NCI-H1436 treated with DMSO at 0.1 percent for 48 hours (cell line): ENCODE data around the gene TUBGCP2.
"Not testable (repeated sequence)": the region's sequence is repeated elsewhere in the genome, so short reads cannot be mapped to it uniquely, and the experiment has no call there.

Experiments
- DNase-seq: peaks from one replicate; lab custom pipeline; 2025; lab: John Stamatoyannopoulos, UW

TUBGCP2 gene

GRCh38 chr10:133277993-133278576 is 30.6 kb downstream of the TUBGCP2 start:
- no peak for DNase-seq

GRCh38 chr10:133277277-133277992 is 31.2 kb downstream of the TUBGCP2 start:
- DNase-seq: no peak

GRCh38 chr10:133276435-133277201 is 32.1 kb downstream of the TUBGCP2 start, which contains the start of gene ADAM8:
ADAM8 (minus strand) TSS chr10:133276868; CDS start chr10:133276817, 51 bp downstream.
- no peak for DNase-seq

- no peak for DNase-seq
Observed at GRCh38 chr10:133276100-133276434, 32.6 kb downstream of the TUBGCP2 start.

DNA sequence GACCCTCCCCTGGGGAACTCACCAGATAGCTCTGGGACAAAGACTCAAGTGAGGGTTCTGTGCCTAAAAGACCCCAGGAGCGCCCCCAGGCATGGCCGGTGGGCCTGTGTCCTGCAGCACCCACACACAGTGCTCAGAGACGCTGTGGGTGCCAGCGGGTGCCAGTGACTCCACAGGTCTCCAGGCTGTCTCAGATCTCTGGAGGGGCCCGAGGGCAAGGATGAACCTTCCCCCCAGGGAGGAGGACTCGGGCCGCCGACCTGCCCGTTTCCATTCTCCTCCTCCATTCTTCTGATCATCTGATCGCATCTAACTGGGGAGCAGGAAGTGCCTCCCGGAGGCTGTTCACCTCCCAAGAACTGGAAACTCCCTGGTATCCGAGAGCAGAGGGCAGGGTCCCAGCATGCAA is 33.0 kb downstream of the TUBGCP2 start:
- no peak for DNase-seq

GRCh38 chr10:133274751-133275683 is 33.7 kb downstream of the TUBGCP2 start:
- no peak for DNase-seq

GRCh38 chr10:133273534-133274143 is 35.0 kb downstream of the TUBGCP2 start:
- no peak for DNase-seq

DNA sequence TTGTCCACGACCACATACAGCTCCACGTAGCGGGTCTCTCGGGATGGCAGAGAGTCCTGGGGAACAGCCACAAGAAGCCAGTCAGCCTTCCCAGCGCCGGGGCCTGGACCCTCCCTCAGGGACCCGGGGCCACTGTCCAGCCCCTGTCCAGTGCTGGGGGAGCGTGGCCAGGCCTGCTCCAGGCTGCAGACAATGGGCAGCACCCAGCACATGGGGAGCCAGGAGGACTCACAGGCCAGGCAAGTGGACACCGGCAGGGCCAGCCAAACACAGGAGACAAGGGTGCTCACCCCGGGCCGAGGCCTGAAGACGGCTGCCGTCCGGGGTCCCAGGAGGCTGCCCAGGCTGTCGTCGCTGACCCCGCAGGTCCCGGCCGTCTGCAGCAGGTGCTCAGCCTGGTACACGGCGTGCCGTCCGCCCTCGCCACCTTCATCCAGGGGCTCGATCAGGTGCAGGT is 35.7 kb downstream of the TUBGCP2 start:
- no peak for DNase-seq

- DNase-seq: no peak
Observed at GRCh38 chr10:133272301-133272963, 36.2 kb downstream of the TUBGCP2 start.

DNA sequence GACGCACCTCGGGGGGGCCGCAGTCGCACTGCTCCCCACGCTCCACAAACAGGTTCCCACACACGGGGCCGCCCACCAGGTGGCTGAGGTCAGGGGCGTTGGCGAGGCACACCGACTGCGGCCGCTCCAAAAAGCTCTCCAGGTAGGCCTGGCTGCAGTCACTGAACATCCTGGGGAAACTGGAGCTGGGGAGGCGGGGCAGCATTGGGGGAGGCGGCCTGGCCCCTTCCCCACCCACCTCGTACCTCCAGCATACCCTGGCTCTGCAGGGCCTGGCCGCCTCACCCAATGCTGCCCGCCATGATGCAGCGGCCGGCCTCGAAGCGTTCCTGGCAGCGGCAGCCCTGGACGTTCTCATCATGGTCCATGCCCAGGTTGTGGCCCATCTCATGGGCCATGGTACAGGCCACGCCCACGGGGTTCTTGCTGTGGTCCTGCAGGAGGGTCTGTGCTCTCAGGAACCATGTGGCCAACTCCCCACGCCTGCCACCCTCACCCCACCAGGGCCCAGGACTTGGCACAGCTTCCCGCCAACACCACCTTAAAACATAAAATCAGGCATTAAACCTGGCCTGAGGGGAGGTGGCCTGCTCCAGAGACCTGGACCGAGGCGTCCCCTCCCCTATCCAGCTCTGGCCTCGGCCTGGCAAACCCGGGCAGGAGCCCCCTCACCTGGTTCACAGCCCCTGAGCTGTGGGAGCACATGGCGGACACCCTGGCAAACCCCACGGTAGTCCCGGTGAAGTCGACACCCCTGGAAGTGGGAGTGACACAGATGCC is 37.0 kb downstream of the TUBGCP2 start:
- no peak for DNase-seq

- DNase-seq: no peak
Observed at GRCh38 chr10:133270773-133271297, 37.8 kb downstream of the TUBGCP2 start.

DNA sequence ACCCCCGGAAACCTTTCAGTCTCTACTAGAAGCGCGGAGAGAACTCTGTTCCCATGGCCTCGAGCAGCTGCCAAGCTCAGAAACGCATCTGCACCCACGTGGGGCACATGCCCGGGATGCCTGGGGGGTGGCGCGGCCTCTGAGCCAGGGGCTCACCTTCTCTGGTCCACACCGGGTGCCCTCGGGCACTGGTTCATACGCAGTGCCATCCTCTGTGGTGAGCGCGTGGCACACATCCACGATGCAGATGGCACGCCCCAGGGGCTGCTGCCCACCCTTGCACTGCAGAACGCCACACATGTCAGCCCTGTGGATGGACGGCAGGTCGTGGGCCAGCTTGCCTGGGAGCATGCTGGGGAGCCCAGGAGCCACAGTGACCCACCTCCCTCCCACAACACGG is 38.5 kb downstream of the TUBGCP2 start:
- no peak for DNase-seq

- DNase-seq: no peak
Observed at GRCh38 chr10:133269367-133269766, 39.3 kb downstream of the TUBGCP2 start.

GRCh38 chr10:133268532-133268931 is 40.1 kb downstream of the TUBGCP2 start:
- DNase-seq: no peak

DNA sequence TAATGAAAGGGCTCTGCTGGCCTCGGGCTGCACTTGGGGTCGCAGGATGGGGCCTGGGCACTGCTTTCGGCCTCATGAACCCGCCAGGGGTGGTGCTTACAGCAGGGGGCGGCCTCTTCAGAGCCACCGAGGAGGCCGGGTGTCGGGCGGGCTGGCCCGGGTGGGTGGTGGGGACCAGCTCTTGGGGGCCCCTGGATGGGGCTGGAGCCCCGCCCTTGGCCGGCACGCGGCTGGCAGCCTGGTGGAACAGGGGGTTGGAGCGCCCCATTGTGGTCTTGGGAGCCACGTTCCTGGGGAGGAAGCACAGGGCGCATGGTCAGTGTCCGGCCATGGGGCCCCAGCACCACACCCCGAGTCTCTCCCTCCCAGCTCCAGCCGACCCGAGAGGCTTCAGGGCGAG is 40.8 kb downstream of the TUBGCP2 start:
- DNase-seq: no peak

GRCh38 chr10:133267293-133267692 is 41.4 kb downstream of the TUBGCP2 start:
- no peak for DNase-seq

GRCh38 chr10:133266056-133266795 is 42.4 kb downstream of the TUBGCP2 start:
- no peak for DNase-seq

DNA sequence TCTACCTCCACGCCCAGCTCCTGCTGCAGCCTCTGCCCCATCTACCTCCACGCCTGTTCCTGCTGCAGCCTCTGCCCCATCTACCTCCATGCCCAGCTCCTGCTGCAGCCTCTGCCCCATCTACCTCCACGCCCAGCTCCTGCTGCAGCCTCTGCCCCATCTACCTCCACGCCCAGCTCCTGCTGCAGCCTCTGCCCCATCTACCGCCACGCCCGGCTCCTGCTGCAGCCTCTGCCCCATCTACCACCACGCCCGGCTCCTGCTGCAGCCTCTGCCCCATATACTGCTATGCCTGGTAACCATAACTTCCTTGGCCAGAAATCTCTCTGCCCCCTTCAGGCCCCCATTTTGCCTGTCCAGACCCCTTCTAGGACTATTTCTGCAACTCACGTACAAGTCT is 43.6 kb downstream of the TUBGCP2 start:
- DNase-seq: not testable (repeated sequence)

DNA sequence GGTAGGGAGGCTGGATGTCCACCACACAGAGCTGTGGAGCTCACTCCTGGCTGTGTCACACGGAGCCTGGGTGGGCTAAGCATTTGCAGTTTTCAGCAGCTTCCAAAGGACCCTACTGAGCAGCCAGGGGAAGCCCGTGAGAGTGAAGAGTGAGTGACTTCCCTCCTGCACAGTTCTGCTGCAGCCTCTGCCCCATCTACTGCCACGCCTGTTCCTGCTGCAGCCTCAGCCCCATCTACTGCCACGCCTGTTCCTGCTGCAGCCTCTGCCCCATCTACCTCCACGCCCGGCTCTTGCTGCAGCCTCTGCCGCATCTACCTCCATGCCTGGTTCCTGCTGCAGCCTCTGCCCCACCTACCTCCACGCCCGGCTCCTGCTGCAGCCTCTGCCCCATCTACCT is 44.2 kb downstream of the TUBGCP2 start:
- no peak for DNase-seq
